ENCODE measurements around the gene RUFY4.
"Not testable (repeated sequence)": the region's sequence is repeated elsewhere in the genome, so short reads cannot be mapped to it uniquely, and the experiment has no call there.

RUFY4 gene

GRCh38 chr2:218040883-218041282 is 28.2 kb upstream of the RUFY4 start:
- H3K27ac Mint-ChIP-seq: peak overlapping the region; percentile 18
- H3K4me3 Mint-ChIP-seq: no peak overlapping the region
- no peaks in the 10 kb centered on the region for H3K36me3 Mint-ChIP-seq (ENCODE audit: low read depth)
- no peaks in the 10 kb centered on the region for H3K9me3 Mint-ChIP-seq
- peaks cover 40% of the 10 kb centered on the region for H3K27me3 Mint-ChIP-seq
- peaks cover 13% of the 10 kb centered on the region for H3K4me1 Mint-ChIP-seq (ENCODE audit: low read depth)

- H3K4me1 Mint-ChIP-seq (ENCODE audit: low read depth): peaks cover 13% of the 10 kb centered on the region
- no peak overlapping the region for H3K4me3 Mint-ChIP-seq
- no peaks in the 10 kb centered on the region for H3K36me3 Mint-ChIP-seq (ENCODE audit: low read depth)
- H3K27ac Mint-ChIP-seq: peak overlapping the region; percentile 48
- no peaks in the 10 kb centered on the region for H3K9me3 Mint-ChIP-seq
- peaks cover 40% of the 10 kb centered on the region for H3K27me3 Mint-ChIP-seq
Measured at GRCh38 chr2:218041302-218042168, 27.5 kb upstream of the RUFY4 start.

GRCh38 chr2:218043100-218043499 is 26.0 kb upstream of the RUFY4 start:
- peaks cover 32% of the 10 kb centered on the region for H3K27me3 Mint-ChIP-seq
- no peak overlapping the region for H3K27ac Mint-ChIP-seq

GRCh38 chr2:218043701-218044109 is 25.3 kb upstream of the RUFY4 start:
- H3K9me3 Mint-ChIP-seq: no peaks in the 10 kb centered on the region
- H3K36me3 Mint-ChIP-seq (ENCODE audit: low read depth): no peaks in the 10 kb centered on the region
- H3K4me1 Mint-ChIP-seq (ENCODE audit: low read depth): peaks cover 13% of the 10 kb centered on the region
- peaks cover 28% of the 10 kb centered on the region for H3K27me3 Mint-ChIP-seq
- no peak overlapping the region for H3K4me3 Mint-ChIP-seq
- no peak overlapping the region for H3K27ac Mint-ChIP-seq

More at GRCh38 chr2:218043100-218043499, 26.0 kb upstream of the RUFY4 start:
- no peaks in the 10 kb centered on the region for H3K9me3 Mint-ChIP-seq
- H3K36me3 Mint-ChIP-seq (ENCODE audit: low read depth): no peaks in the 10 kb centered on the region
- H3K4me3 Mint-ChIP-seq: no peak overlapping the region
- H3K4me1 Mint-ChIP-seq (ENCODE audit: low read depth): peaks cover 13% of the 10 kb centered on the region

GRCh38 chr2:218044599-218044998 is 24.5 kb upstream of the RUFY4 start:
- not testable (repeated sequence) for H3K27ac Mint-ChIP-seq; H3K4me1 Mint-ChIP-seq (ENCODE audit: low read depth); H3K4me3 Mint-ChIP-seq; H3K36me3 Mint-ChIP-seq (ENCODE audit: low read depth); H3K9me3 Mint-ChIP-seq
- H3K27me3 Mint-ChIP-seq: peaks cover 21% of the 10 kb centered on the region

GRCh38 chr2:218046238-218046637 is 22.8 kb upstream of the RUFY4 start:
- Mint-ChIP-seq H3K27me3 (peaks cover 15% of the 10 kb centered on the region), H3K9me3 (peaks cover 10% of the 10 kb centered on the region), H3K27ac (no peak overlapping the region), H3K4me3 (no peak overlapping the region), H3K36me3 (ENCODE audit: low read depth) (peaks cover 4% of the 10 kb centered on the region), H3K4me1 (ENCODE audit: low read depth) (peaks cover 4% of the 10 kb centered on the region)

- Mint-ChIP-seq H3K27me3 (peaks cover 16% of the 10 kb centered on the region), H3K27ac (no peak overlapping the region), H3K4me3 (no peak overlapping the region), H3K4me1 (ENCODE audit: low read depth) (no peaks in the 10 kb centered on the region), H3K9me3 (peaks cover 13% of the 10 kb centered on the region), H3K36me3 (ENCODE audit: low read depth) (peaks cover 4% of the 10 kb centered on the region)
Measured at GRCh38 chr2:218047536-218048225, 21.4 kb upstream of the RUFY4 start.

GRCh38 chr2:218051903-218052302 is 17.1 kb upstream of the RUFY4 start:
- Mint-ChIP-seq H3K9me3 (peaks cover 13% of the 10 kb centered on the region), H3K27ac (no peak overlapping the region), H3K27me3 (peaks cover 14% of the 10 kb centered on the region), H3K4me3 (no peak overlapping the region), H3K4me1 (ENCODE audit: low read depth) (no peaks in the 10 kb centered on the region), H3K36me3 (ENCODE audit: low read depth) (peaks cover 4% of the 10 kb centered on the region)

GRCh38 chr2:218059289-218059688 is 9.8 kb upstream of the RUFY4 start:
- H3K9me3 Mint-ChIP-seq: no peaks in the 10 kb centered on the region
- H3K27me3 Mint-ChIP-seq: peaks cover 17% of the 10 kb centered on the region
- H3K4me3 Mint-ChIP-seq: no peak overlapping the region
- no peaks in the 10 kb centered on the region for H3K4me1 Mint-ChIP-seq (ENCODE audit: low read depth)
- H3K36me3 Mint-ChIP-seq (ENCODE audit: low read depth): no peaks in the 10 kb centered on the region
- no peak overlapping the region for H3K27ac Mint-ChIP-seq

- Mint-ChIP-seq H3K4me1 (ENCODE audit: low read depth) (no peaks in the 10 kb centered on the region), H3K27me3 (peaks cover 17% of the 10 kb centered on the region), H3K27ac (no peak overlapping the region), H3K4me3 (no peak overlapping the region), H3K9me3 (no peaks in the 10 kb centered on the region), H3K36me3 (ENCODE audit: low read depth) (no peaks in the 10 kb centered on the region)
Measured at GRCh38 chr2:218060118-218060517, 8.9 kb upstream of the RUFY4 start.

GRCh38 chr2:218060950-218061660 is 7.9 kb upstream of the RUFY4 start:
- H3K27me3 Mint-ChIP-seq: peaks cover 17% of the 10 kb centered on the region

GRCh38 chr2:218063486-218063885 is 5.6 kb upstream of the RUFY4 start:
- no peaks in the 10 kb centered on the region for H3K36me3 Mint-ChIP-seq (ENCODE audit: low read depth)
- H3K27ac Mint-ChIP-seq: no peak overlapping the region

More at GRCh38 chr2:218060950-218061660, 7.9 kb upstream of the RUFY4 start:
- H3K4me3 Mint-ChIP-seq: no peak overlapping the region
- no peaks in the 10 kb centered on the region for H3K9me3 Mint-ChIP-seq
- no peak overlapping the region for H3K27ac Mint-ChIP-seq
- no peaks in the 10 kb centered on the region for H3K36me3 Mint-ChIP-seq (ENCODE audit: low read depth)
- H3K4me1 Mint-ChIP-seq (ENCODE audit: low read depth): no peaks in the 10 kb centered on the region

GRCh38 chr2:218063896-218064295 is 5.2 kb upstream of the RUFY4 start:
- no peaks in the 10 kb centered on the region for H3K9me3 Mint-ChIP-seq
- H3K4me3 Mint-ChIP-seq: no peak overlapping the region
- no peaks in the 10 kb centered on the region for H3K36me3 Mint-ChIP-seq (ENCODE audit: low read depth)
- H3K27me3 Mint-ChIP-seq: peaks cover 13% of the 10 kb centered on the region
- H3K4me1 Mint-ChIP-seq (ENCODE audit: low read depth): no peaks in the 10 kb centered on the region
- no peak overlapping the region for H3K27ac Mint-ChIP-seq

More at GRCh38 chr2:218063486-218063885, 5.6 kb upstream of the RUFY4 start:
- H3K4me3 Mint-ChIP-seq: no peak overlapping the region
- peaks cover 17% of the 10 kb centered on the region for H3K27me3 Mint-ChIP-seq
- H3K9me3 Mint-ChIP-seq: no peaks in the 10 kb centered on the region
- H3K4me1 Mint-ChIP-seq (ENCODE audit: low read depth): no peaks in the 10 kb centered on the region

GRCh38 chr2:218065239-218066006 is 3.6 kb upstream of the RUFY4 start:
- Mint-ChIP-seq H3K4me3 (no peak overlapping the region), H3K36me3 (ENCODE audit: low read depth) (no peaks in the 10 kb centered on the region), H3K27ac (no peak overlapping the region), H3K9me3 (no peaks in the 10 kb centered on the region), H3K4me1 (ENCODE audit: low read depth) (no peaks in the 10 kb centered on the region), H3K27me3 (peaks cover 4% of the 10 kb centered on the region)
